Gastrocnemius medialis (tissue), 4 donors: Measurements from ENCODE around the gene ADRA2C. TPM values are rescaled to one million over a fixed set of nuclear protein-coding genes. Genes with fewer than 3 reads are reported as not detected.

ENCODE experiments used
- ATAC-seq, 2 donors: fragments of 150-250 bp; one replicate each; pipeline ENCODE4 v1.9.1; 2016
- DNase-seq, 2 donors: peaks; one replicate each; pipeline ENCODE4 v3.0.0-alpha.2; 2019
- H3K27ac ChIP-seq, 4 donors: fragments of 200-600 bp; sonication (generic); 1 replicate in 1 of 4; 2 replicates in 3 of 4; pipeline ENCODE4 v1.5.1; 2016 to 2018; ENCODE audit warnings: mild to moderate bottlenecking in 2 of 4, moderate library complexity in 1 of 4
- H3K27me3 ChIP-seq, 3 donors: fragments of 200-600 bp; sonication (generic) in 2 of 3; 1 replicate in 1 of 3; 2 replicates in 2 of 3; pipeline versions ENCODE4 v1.5.1 to v1.6.0; 2016 to 2019; ENCODE audit warnings: mild to moderate bottlenecking in 1 of 3, moderate library complexity in 1 of 3
- H3K36me3 ChIP-seq, 2 donors: fragments of 200-600 bp; sonication (generic) in 1 of 2; one replicate each; pipeline ENCODE4 v1.5.1; 2017 to 2018
- H3K4me1 ChIP-seq, 2 donors: fragments of 200-600 bp; sonication (generic) in 1 of 2; one replicate each; pipeline ENCODE4 v1.5.1; 2016 to 2017; ENCODE audit warnings: mild to moderate bottlenecking in 2 of 2
- H3K4me3 ChIP-seq, 4 donors: fragments of 200-600 bp; sonication (generic) in 3 of 4; 1 replicate in 1 of 4; 2 replicates in 3 of 4; pipeline ENCODE4 v1.5.1; 2016 to 2019; ENCODE audit warnings: mild to moderate bottlenecking in 2 of 4
- H3K9me3 ChIP-seq, 3 donors: fragments of 200-600 bp; sonication (generic) in 2 of 3; 1 replicate in 1 of 3; 2 replicates in 2 of 3; pipeline ENCODE4 v1.5.1; 2016 to 2019
- CTCF ChIP-seq, 5 experiments: fragments of 450-650 bp in 3 of 5; fragments of 200-600 bp in 2 of 5; sonication (generic) in 2 of 5; IDR thresholded peaks in 4 of 5; conservative IDR thresholded peaks in 1 of 5; 1 replicate in 4 of 5; 2 replicates in 1 of 5; pipeline ENCODE4 v1.5.1; 2016 to 2019; ENCODE audit warnings: antibody characterized with exemption in 5 of 5, mild to moderate bottlenecking in 3 of 5, moderate library complexity in 3 of 5
- POLR2A ChIP-seq, 2 donors: fragments of 450-650 bp; IDR thresholded peaks; one replicate each; pipeline ENCODE4 v1.6.1; 2017; ENCODE audit warnings: antibody characterized with exemption in 2 of 2, mild to moderate bottlenecking in 2 of 2, moderate library complexity in 2 of 2
- in situ Hi-C, 4 donors: fragments of 200-750 bp; cut with MboI; loops; one replicate each; pipeline versions ENCODE4 v1.15.0 to v1.8.0; 2017; ENCODE audit warnings: low sequenced_read_pairs in 4 of 4
- intact Hi-C: fragments of 100-400 bp; cut with DNase I; formaldehyde crosslinking; loops from one replicate; pipeline ENCODE4 v1.15.1; 2023; ENCODE audit warnings: low total_unique reads
- total RNA-seq, 4 donors: library from RNA; depleted of rRNA; stranded (reverse); fragments of >200 nt; gene quantifications; one replicate each; pipeline versions ENCODE4 v1.1.0 to v1.2.3, GENCODE V29; 2016

The ADRA2C gene
- total RNA-seq, 4 donors from 2014 or later = 2.5 to 7.9 (median 4.8) TPM

DNA sequence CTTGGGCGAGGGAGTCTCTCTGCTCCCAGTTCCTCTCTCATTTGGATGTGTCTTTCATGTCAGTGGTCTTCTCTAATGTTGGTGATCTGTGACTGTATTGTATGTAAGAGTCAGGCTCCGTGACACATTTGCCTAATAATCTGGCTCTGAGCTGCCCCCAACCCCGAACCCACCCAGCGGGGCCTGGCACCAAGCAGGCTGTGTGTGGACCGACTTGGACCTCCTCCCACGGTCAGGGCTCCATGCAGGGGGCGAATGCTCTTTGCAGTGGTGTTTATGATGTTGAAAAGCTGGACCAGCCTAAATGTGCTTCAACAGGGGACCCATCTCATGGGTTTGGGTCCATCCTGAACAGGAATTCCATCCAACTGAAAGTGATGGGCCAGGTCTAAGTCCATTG is 47.0 kb upstream of the ADRA2C start:
- Histone ChIP-seq H3K27ac (no peak overlapping the region), H3K9me3 (peaks cover 0 to 4% (median 0%) of the 10 kb centered on the region in 3 donors), H3K27me3 (peaks cover 28 to 41% (median 37%) of the 10 kb centered on the region in 3 donors), H3K4me1 (no peaks in the 10 kb centered on the region), H3K4me3 (no peak overlapping the region), H3K36me3 (no peaks in the 10 kb centered on the region)
- no peak for ATAC-seq
- intact Hi-C loops (no loop called here), in situ Hi-C loops (no loop called here)
- no peak for TF ChIP-seq CTCF (IDR thresholded peaks at IDR 0.05 in 4 of 5, conservative IDR thresholded peaks at IDR 0.05 in 1 of 5)
- no peak for TF ChIP-seq POLR2A (IDR thresholded peaks at IDR 0.05)
- DNase-seq = no peak

GRCh38 chr4:3719836-3720235 is 46.3 kb upstream of the ADRA2C start:
- TF ChIP-seq POLR2A (IDR thresholded peaks at IDR 0.05) (no peak), CTCF (IDR thresholded peaks at IDR 0.05 in 4 of 5, conservative IDR thresholded peaks at IDR 0.05 in 1 of 5) (no peak)
- H3K27me3 ChIP-seq = peaks cover 35 to 47% (median 43%) of the 10 kb centered on the region in 3 donors

DNA sequence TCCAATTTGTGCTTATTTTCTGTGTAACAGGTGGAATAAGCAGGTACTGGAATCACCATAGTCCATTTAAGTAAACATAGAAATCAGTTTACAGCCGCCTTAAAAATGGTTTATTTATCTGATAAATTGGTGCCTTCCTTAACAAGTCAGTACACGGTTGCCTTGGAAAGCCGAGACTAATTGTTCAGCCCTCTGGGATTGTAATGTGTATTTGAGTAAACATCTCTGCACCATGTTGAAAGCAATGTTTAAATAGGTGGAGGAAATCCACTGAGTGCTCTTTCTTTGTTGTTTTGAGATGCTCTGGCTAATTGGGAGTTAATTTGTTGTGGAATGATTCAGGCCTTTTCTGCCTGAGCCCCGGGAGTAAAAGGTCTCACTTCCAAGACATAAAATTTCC is 45.7 kb upstream of the ADRA2C start:
- Histone ChIP-seq H3K36me3 (no peaks in the 10 kb centered on the region), H3K4me1 (no peaks in the 10 kb centered on the region), H3K27me3 (peaks cover 41 to 53% (median 48%) of the 10 kb centered on the region in 3 donors), H3K27ac (no peak overlapping the region), H3K9me3 (peaks cover 0 to 4% (median 0%) of the 10 kb centered on the region in 3 donors), H3K4me3 (no peak overlapping the region)
- TF ChIP-seq CTCF (IDR thresholded peaks at IDR 0.05 in 4 of 5, conservative IDR thresholded peaks at IDR 0.05 in 1 of 5) (no peak), POLR2A (IDR thresholded peaks at IDR 0.05) (no peak)
- DNase-seq (no peak), ATAC-seq (no peak)
- in situ Hi-C loops (no loop called here), intact Hi-C loops (no loop called here)

More at GRCh38 chr4:3719836-3720235, 46.3 kb upstream of the ADRA2C start:
- no peak overlapping the region for H3K4me3 ChIP-seq
- no peak for DNase-seq
- intact Hi-C loops (no loop called here), in situ Hi-C loops (no loop called here)
- no peak for ATAC-seq
- H3K36me3 ChIP-seq = no peaks in the 10 kb centered on the region
- H3K4me1 ChIP-seq = no peaks in the 10 kb centered on the region
- H3K27ac ChIP-seq = no peak overlapping the region
- peaks cover 0 to 4% (median 0%) of the 10 kb centered on the region in 3 donors for H3K9me3 ChIP-seq

- H3K4me1 ChIP-seq = no peaks in the 10 kb centered on the region
- no peaks in the 10 kb centered on the region for H3K36me3 ChIP-seq
- no peak for TF ChIP-seq CTCF (IDR thresholded peaks at IDR 0.05 in 4 of 5, conservative IDR thresholded peaks at IDR 0.05 in 1 of 5)
- no peak for TF ChIP-seq POLR2A (IDR thresholded peaks at IDR 0.05)
- no peak overlapping the region for H3K4me3 ChIP-seq
- no peak overlapping the region for H3K27ac ChIP-seq
- ATAC-seq (no peak), DNase-seq (no peak)
- intact Hi-C loops = no loop called here
- peaks cover 0 to 4% (median 0%) of the 10 kb centered on the region in 3 donors for H3K9me3 ChIP-seq
- peaks cover 44 to 56% (median 51%) of the 10 kb centered on the region in 3 donors for H3K27me3 ChIP-seq
- in situ Hi-C loops = no loop called here
Observed at GRCh38 chr4:3721186-3721585, 45.0 kb upstream of the ADRA2C start.

DNA sequence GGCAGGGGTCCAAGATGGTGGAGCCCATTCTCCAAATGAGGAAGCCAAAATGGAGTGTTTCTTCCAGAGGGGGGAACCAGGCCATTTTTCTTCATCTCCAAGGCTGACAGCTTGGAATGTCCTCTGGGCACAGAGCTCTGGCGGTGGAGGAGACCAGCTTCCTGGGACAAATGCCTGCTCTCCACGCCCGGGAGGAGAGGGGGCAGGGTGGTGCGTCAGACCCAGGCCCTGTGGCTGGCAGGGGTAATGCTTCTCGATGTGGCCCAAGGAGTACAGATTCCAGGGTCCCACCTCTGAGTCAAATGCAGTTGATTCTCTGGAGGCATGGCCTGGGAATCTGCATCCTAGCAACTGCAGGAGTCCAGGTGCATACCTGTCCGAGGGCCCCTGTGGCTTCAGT is 44.6 kb upstream of the ADRA2C start:
- intact Hi-C loops = no loop called here
- TF ChIP-seq POLR2A (IDR thresholded peaks at IDR 0.05) (no peak), CTCF (IDR thresholded peaks at IDR 0.05 in 4 of 5, conservative IDR thresholded peaks at IDR 0.05 in 1 of 5) (no peak)
- no peaks in the 10 kb centered on the region for H3K4me1 ChIP-seq
- no peak overlapping the region for H3K27ac ChIP-seq
- in situ Hi-C loops = no loop called here
- peaks cover 45 to 57% (median 51%) of the 10 kb centered on the region in 3 donors for H3K27me3 ChIP-seq
- H3K9me3 ChIP-seq = peaks cover 0 to 4% (median 0%) of the 10 kb centered on the region in 3 donors
- H3K4me3 ChIP-seq = no peak overlapping the region
- no peak for DNase-seq
- no peaks in the 10 kb centered on the region for H3K36me3 ChIP-seq
- no peak for ATAC-seq
